Sigmoid colon (tissue), 4 donors: ENCODE measurements around the gene RBM46.

Source experiments
- EP300 ChIP-seq, 4 donors: sonication (generic); formaldehyde crosslinking; IDR thresholded peaks; one replicate each; pipeline ENCODE4 v1.6.1; 2017; ENCODE audit warnings: antibody characterized with exemption in 4 of 4
- POLR2A ChIP-seq, 2 donors: fragments of 450-650 bp; IDR thresholded peaks; one replicate each; pipeline ENCODE4 v1.6.1; 2016; ENCODE audit warnings: antibody characterized with exemption in 2 of 2, mild to moderate bottlenecking in 2 of 2, moderate library complexity in 2 of 2
- POLR2AphosphoS5 ChIP-seq, 4 donors: sonication (generic); formaldehyde crosslinking; IDR thresholded peaks; one replicate each; pipeline ENCODE4 v1.6.1; 2017; ENCODE audit warnings: antibody characterized with exemption in 4 of 4
- TF ChIP-seq, protein P1 (sequence below), 4 experiments: fragments of 450-650 bp in 3 of 4; fragments of 200-600 bp in 1 of 4; IDR thresholded peaks; one replicate each; pipeline ENCODE4 v1.5.1; 2016 to 2019; ENCODE audit warnings: antibody characterized with exemption in 4 of 4, mild to moderate bottlenecking in 3 of 4, moderate library complexity in 2 of 4

DNA sequence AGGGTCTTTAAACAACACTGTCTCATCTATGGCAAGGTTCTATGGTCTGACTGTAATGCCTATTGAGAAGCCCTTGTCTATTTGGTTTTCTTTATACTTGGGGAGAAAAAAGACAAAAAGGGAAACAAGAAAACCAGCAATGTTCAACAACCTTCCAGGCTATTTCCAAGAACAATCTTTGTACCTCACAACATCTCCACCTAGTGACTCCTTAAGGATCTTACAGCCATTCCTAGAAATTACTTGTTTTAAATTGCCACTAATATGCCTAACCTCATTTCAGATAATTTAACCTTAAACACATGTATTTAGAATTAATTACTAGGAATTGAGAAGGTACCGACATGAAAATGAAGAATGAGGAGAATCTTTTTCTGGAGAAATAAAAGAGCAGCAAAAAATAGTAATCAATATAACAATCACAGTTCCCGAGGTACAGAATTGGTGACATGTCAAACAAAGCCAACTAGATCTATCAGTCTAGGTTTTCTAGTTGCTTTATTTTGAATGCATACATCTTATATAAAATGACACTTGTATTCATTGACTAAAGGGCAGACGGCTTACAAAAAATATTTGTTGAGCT lies 1.6 kb upstream of the RBM46 start:
- TF ChIP-seq POLR2A (IDR thresholded peaks at IDR 0.05) (no peak), POLR2AphosphoS5 (IDR thresholded peaks at IDR 0.05) (no peak), EP300 (IDR thresholded peaks at IDR 0.05) (no peak)
- TF ChIP-seq, protein P1, sequence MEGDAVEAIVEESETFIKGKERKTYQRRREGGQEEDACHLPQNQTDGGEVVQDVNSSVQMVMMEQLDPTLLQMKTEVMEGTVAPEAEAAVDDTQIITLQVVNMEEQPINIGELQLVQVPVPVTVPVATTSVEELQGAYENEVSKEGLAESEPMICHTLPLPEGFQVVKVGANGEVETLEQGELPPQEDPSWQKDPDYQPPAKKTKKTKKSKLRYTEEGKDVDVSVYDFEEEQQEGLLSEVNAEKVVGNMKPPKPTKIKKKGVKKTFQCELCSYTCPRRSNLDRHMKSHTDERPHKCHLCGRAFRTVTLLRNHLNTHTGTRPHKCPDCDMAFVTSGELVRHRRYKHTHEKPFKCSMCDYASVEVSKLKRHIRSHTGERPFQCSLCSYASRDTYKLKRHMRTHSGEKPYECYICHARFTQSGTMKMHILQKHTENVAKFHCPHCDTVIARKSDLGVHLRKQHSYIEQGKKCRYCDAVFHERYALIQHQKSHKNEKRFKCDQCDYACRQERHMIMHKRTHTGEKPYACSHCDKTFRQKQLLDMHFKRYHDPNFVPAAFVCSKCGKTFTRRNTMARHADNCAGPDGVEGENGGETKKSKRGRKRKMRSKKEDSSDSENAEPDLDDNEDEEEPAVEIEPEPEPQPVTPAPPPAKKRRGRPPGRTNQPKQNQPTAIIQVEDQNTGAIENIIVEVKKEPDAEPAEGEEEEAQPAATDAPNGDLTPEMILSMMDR (IDR thresholded peaks at IDR 0.05) = peak in 3 of 4 experiments; percentile 49 to 67 (median 52)
